HEK293 (cell line): ENCODE results near the gene ALDH18A1.

Experiments
- BCL11B ChIP-seq: fragments of 450-650 bp; formaldehyde crosslinking; IDR thresholded peaks from 2 replicates; pipeline ENCODE4 v1.5.1; 2016; ENCODE audit warnings: low read depth, missing biosample characterization, missing genetic modification characterization
- ELK4 ChIP-seq: IDR thresholded peaks from 2 replicates; pipeline ENCODE4 v1.6.1; 2011; ENCODE audit warnings: mild to moderate bottlenecking, low read depth, low read length, borderline replicate concordance
- GLI2 ChIP-seq: fragments of 450-650 bp; formaldehyde crosslinking; IDR thresholded peaks from 2 replicates; pipeline ENCODE4; 2017; ENCODE audit warnings: missing biosample characterization, missing genetic modification characterization, low read depth, borderline replicate concordance
- HOXA7 ChIP-seq: sonication (generic); formaldehyde crosslinking; IDR thresholded peaks from 2 replicates; pipeline ENCODE4 v1.8.1; 2022; ENCODE audit warnings: missing genetic modification reagents, borderline replicate concordance
- KLF17 ChIP-seq: fragments of 450-650 bp; formaldehyde crosslinking; IDR thresholded peaks from 2 replicates; pipeline ENCODE4 v1.5.1; 2016; ENCODE audit warnings: missing biosample characterization, missing genetic modification characterization
- OVOL3 ChIP-seq: fragments of 450-650 bp; formaldehyde crosslinking; IDR thresholded peaks from 2 replicates; pipeline ENCODE4 v1.5.1; 2016; ENCODE audit warnings: missing biosample characterization, missing genetic modification characterization
- PATZ1 ChIP-seq: fragments of 450-650 bp; formaldehyde crosslinking; IDR thresholded peaks from 2 replicates; pipeline ENCODE4 v1.5.1; 2016; ENCODE audit warnings: missing biosample characterization, missing genetic modification characterization
- RBAK ChIP-seq: fragments of 450-650 bp; formaldehyde crosslinking; IDR thresholded peaks from 2 replicates; pipeline ENCODE4 v1.5.1; 2016; ENCODE audit warnings: missing biosample characterization, missing genetic modification characterization
- SP2 ChIP-seq: fragments of 450-650 bp; formaldehyde crosslinking; IDR thresholded peaks from 2 replicates; pipeline ENCODE4 v1.5.1; 2016; ENCODE audit warnings: missing biosample characterization, missing genetic modification characterization
- WT1 ChIP-seq: fragments of 450-650 bp; formaldehyde crosslinking; IDR thresholded peaks from 2 replicates; pipeline ENCODE4 v1.5.1; 2016; ENCODE audit warnings: missing biosample characterization, missing genetic modification characterization
- ZBTB10 ChIP-seq: fragments of 450-650 bp; formaldehyde crosslinking; IDR thresholded peaks from 2 replicates; pipeline ENCODE4 v1.5.1; 2016; ENCODE audit warnings: missing biosample characterization, missing genetic modification characterization
- ZBTB26 ChIP-seq: fragments of 450-650 bp; formaldehyde crosslinking; optimal IDR thresholded peaks from 2 replicates; pipeline ENCODE3; 2016; ENCODE audit warnings: missing biosample characterization, mild to moderate bottlenecking, missing genetic modification characterization
- ZBTB48 ChIP-seq: fragments of 450-650 bp; formaldehyde crosslinking; IDR thresholded peaks from 2 replicates; pipeline ENCODE4 v1.5.1; 2016; ENCODE audit warnings: missing biosample characterization, missing genetic modification characterization
- ZBTB6 ChIP-seq: fragments of 450-650 bp; formaldehyde crosslinking; IDR thresholded peaks from 2 replicates; pipeline ENCODE4 v1.5.1; 2017; ENCODE audit warnings: missing biosample characterization, missing genetic modification characterization
- ZBTB8A ChIP-seq: fragments of 450-650 bp; formaldehyde crosslinking; IDR thresholded peaks from 2 replicates; pipeline ENCODE4 v1.5.1; 2016; ENCODE audit warnings: missing biosample characterization, missing genetic modification characterization
- ZNF112 ChIP-seq: fragments of 450-650 bp; formaldehyde crosslinking; IDR thresholded peaks from 2 replicates; pipeline ENCODE4 v1.5.0; 2017; ENCODE audit warnings: missing biosample characterization, missing genetic modification characterization
- ZNF138 ChIP-seq: fragments of 450-650 bp; formaldehyde crosslinking; IDR thresholded peaks from 2 replicates; pipeline ENCODE4 v1.5.1; 2016; ENCODE audit warnings: missing biosample characterization, missing genetic modification characterization, borderline replicate concordance
- ZNF146 ChIP-seq: fragments of 450-650 bp; formaldehyde crosslinking; IDR thresholded peaks from 2 replicates; pipeline ENCODE4 v1.5.1; 2016; ENCODE audit warnings: missing biosample characterization, missing genetic modification characterization
- ZNF211 ChIP-seq: fragments of 450-650 bp; formaldehyde crosslinking; IDR thresholded peaks from 2 replicates; pipeline ENCODE4 v1.5.1; 2016; ENCODE audit warnings: low read depth, missing biosample characterization, missing genetic modification characterization
- ZNF354C ChIP-seq: fragments of 450-650 bp; formaldehyde crosslinking; IDR thresholded peaks from 2 replicates; pipeline ENCODE4 v1.5.1; 2016; ENCODE audit warnings: missing biosample characterization, missing genetic modification characterization, low read depth, borderline replicate concordance
- ZNF366 ChIP-seq: fragments of 450-650 bp; formaldehyde crosslinking; conservative IDR thresholded peaks from 2 replicates; pipeline ENCODE4 v1.5.1; 2016; ENCODE audit warnings: missing biosample characterization, missing genetic modification characterization
- ZNF433 ChIP-seq: fragments of 450-650 bp; formaldehyde crosslinking; IDR thresholded peaks from 2 replicates; pipeline ENCODE4 v1.5.1; 2016; ENCODE audit warnings: missing biosample characterization, missing genetic modification characterization, low read depth
- ZNF501 ChIP-seq: fragments of 450-650 bp; formaldehyde crosslinking; IDR thresholded peaks from 2 replicates; pipeline ENCODE4 v1.5.1; 2016; ENCODE audit warnings: missing biosample characterization, missing genetic modification characterization
- ZNF544 ChIP-seq: fragments of 450-650 bp; formaldehyde crosslinking; IDR thresholded peaks from 2 replicates; pipeline ENCODE4 v1.5.0; 2017; ENCODE audit warnings: missing biosample characterization, missing genetic modification characterization
- ZNF549 ChIP-seq: fragments of 450-650 bp; IDR thresholded peaks from 2 replicates; pipeline ENCODE4 v1.5.1; 2018; ENCODE audit warnings: missing biosample characterization, missing genetic modification characterization, mild to moderate bottlenecking, inconsistent platforms, moderate library complexity
- ZNF610 ChIP-seq: fragments of 450-650 bp; formaldehyde crosslinking; IDR thresholded peaks from 2 replicates; pipeline ENCODE4 v1.5.1; 2016; ENCODE audit warnings: missing biosample characterization, missing genetic modification characterization, borderline replicate concordance
- ZNF621 ChIP-seq: fragments of 450-650 bp; formaldehyde crosslinking; IDR thresholded peaks from 2 replicates; pipeline ENCODE4 v1.5.1; 2017; ENCODE audit warnings: missing biosample characterization, missing genetic modification characterization
- ZNF623 ChIP-seq: fragments of 450-650 bp; formaldehyde crosslinking; IDR thresholded peaks from 2 replicates; pipeline ENCODE4 v1.5.1; 2016; ENCODE audit warnings: missing biosample characterization, missing genetic modification characterization
- ZNF629 ChIP-seq: fragments of 450-650 bp; formaldehyde crosslinking; IDR thresholded peaks from 2 replicates; pipeline ENCODE4 v1.5.1; 2017; ENCODE audit warnings: missing biosample characterization, missing genetic modification characterization
- ZNF747 ChIP-seq: fragments of 450-650 bp; formaldehyde crosslinking; IDR thresholded peaks from 2 replicates; pipeline ENCODE4 v1.5.1; 2016; ENCODE audit warnings: missing biosample characterization, missing genetic modification characterization
- ZSCAN16 ChIP-seq: fragments of 450-650 bp; formaldehyde crosslinking; IDR thresholded peaks from 2 replicates; pipeline ENCODE4 v1.5.1; 2016; ENCODE audit warnings: missing biosample characterization, missing genetic modification characterization

Gene ALDH18A1

GRCh38 chr10:95560278-95561176 lies 96.0 kb downstream of the ALDH18A1 start (continued):
- TF ChIP-seq GLI2 (tag by site-specific recombination) (no peak), ZNF621 (tag by site-specific recombination) (no peak), KLF17 (tag by site-specific recombination) (peak; percentile 51; the same call in 1 of the 2 replicates), ZNF610 (tag by site-specific recombination) (no peak), SP2 (tag by site-specific recombination) (peak; percentile 33), ZBTB6 (tag by site-specific recombination) (no peak), ZNF544 (tag by site-specific recombination) (no peak), ZNF211 (no peak), ZBTB8A (tag by site-specific recombination) (peak; percentile 41; the same call in 1 of the 2 replicates), OVOL3 (no peak), ZNF146 (tag by site-specific recombination) (no peak), ELK4 (no peak), ZNF138 (no peak), ZNF433 (tag by site-specific recombination) (no peak), ZNF629 (tag by site-specific recombination) (no peak), WT1 (tag by site-specific recombination) (no peak), ZNF501 (tag by site-specific recombination) (no peak), ZNF366 (tag by site-specific recombination) (peak; percentile 26; the same call in 1 of the 2 replicates), ZNF112 (no peak), ZNF354C (tag by site-specific recombination) (no peak), RBAK (tag by site-specific recombination) (no peak), ZBTB48 (no peak), ZNF747 (tag by site-specific recombination) (no peak), ZBTB10 (tag by site-specific recombination) (0 out of 2 replicates have a peak, but pooled peaks have one; percentile 56), BCL11B (tag by site-specific recombination) (no peak), ZBTB26 (peak; percentile 47), ZNF623 (tag by site-specific recombination) (no peak), HOXA7 (no peak), ZSCAN16 (tag by site-specific recombination) (no peak), ZNF549 (tag by site-specific recombination) (no peak), PATZ1 (tag by site-specific recombination) (peak; percentile 53)
